BLaER1 (cell line): ENCODE results near the gene TUNAR.
A peak's percentile ranks its signal among the peaks of the same experiment; 100 is the strongest.

Experiments used
- H3K27ac ChIP-seq: shearing (Covaris generic); formaldehyde crosslinking; 2 replicates; pipeline ENCODE4 v1.8.1; 2022
- H3K27me3 ChIP-seq: shearing (Covaris generic); formaldehyde crosslinking; 2 replicates; pipeline ENCODE4 v1.8.1; 2022
- H3K36me3 ChIP-seq: shearing (Covaris generic); formaldehyde crosslinking; 2 replicates; pipeline ENCODE4 v1.8.1; 2022
- H3K4me1 ChIP-seq: shearing (Covaris generic); formaldehyde crosslinking; 2 replicates; pipeline ENCODE4 v1.8.1; 2022
- H3K4me2 ChIP-seq: shearing (Covaris generic); formaldehyde crosslinking; 2 replicates; pipeline ENCODE4 v1.8.1; 2022
- H3K4me3 ChIP-seq: shearing (Covaris generic); formaldehyde crosslinking; 2 replicates; pipeline ENCODE4 v1.8.1; 2022
- H3K9ac ChIP-seq: shearing (Covaris generic); formaldehyde crosslinking; 2 replicates; pipeline ENCODE4 v1.8.1; 2022
- H3K9me3 ChIP-seq: shearing (Covaris generic); formaldehyde crosslinking; 2 replicates; pipeline ENCODE4 v1.8.1; 2022
- H4K20me1 ChIP-seq: shearing (Covaris generic); formaldehyde crosslinking; 2 replicates; pipeline ENCODE4 v1.8.1; 2022
- Cebpa-rat ChIP-seq: shearing (Covaris generic); IDR thresholded peaks from 2 replicates; pipeline ENCODE4 v1.8.1; 2022

Gene TUNAR

DNA sequence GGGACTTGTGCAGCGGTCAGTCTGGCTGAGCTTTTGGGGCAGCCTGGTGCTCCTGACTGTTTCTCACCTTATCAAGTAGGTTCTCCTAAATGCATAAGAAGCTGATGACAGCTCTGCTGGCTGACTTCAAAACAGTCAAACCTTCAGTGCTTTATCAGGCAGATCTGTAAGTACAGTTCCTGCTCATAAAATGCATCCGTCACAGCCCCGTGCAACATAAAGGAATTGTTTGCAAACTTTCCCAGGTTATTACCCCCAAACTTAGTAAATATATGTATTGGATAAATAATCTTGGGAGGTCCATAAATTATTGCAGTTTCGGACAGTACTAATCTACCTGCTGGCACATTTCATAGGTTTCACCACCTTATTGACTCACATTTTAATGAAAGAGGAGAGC, 10.7 kb downstream of the TUNAR start:
- Histone ChIP-seq H3K36me3 (no peaks in the 10 kb centered on the region), H3K27me3 (no peaks in the 10 kb centered on the region), H3K4me1 (peaks cover 96% of the 10 kb centered on the region), H3K9ac (no peak overlapping the region), H3K4me3 (no peak overlapping the region), H3K9me3 (no peaks in the 10 kb centered on the region), H4K20me1 (no peaks in the 10 kb centered on the region), H3K4me2 (no peak overlapping the region), H3K27ac (no peak overlapping the region)
- TF ChIP-seq Cebpa-rat, result no peak

GRCh38 chr14:95889236-95889979, 12.8 kb downstream of the TUNAR start:
- Histone ChIP-seq H3K4me1 (peaks cover 99% of the 10 kb centered on the region), H3K4me2 (peak overlapping the region; percentile 86)

GRCh38 chr14:95891742-95892141, 15.1 kb downstream of the TUNAR start:
- Histone ChIP-seq H3K9ac (no peak overlapping the region), H3K27ac (peak overlapping the region; percentile 90), H3K36me3 (no peaks in the 10 kb centered on the region), H3K4me2 (peak overlapping the region; percentile 86), H4K20me1 (no peaks in the 10 kb centered on the region), H3K27me3 (no peaks in the 10 kb centered on the region), H3K4me1 (peaks cover 99% of the 10 kb centered on the region), H3K9me3 (no peaks in the 10 kb centered on the region), H3K4me3 (no peak overlapping the region)
- no peak for TF ChIP-seq Cebpa-rat

More at GRCh38 chr14:95889236-95889979, 12.8 kb downstream of the TUNAR start:
- H3K27me3 ChIP-seq, result no peaks in the 10 kb centered on the region
- no peak for TF ChIP-seq Cebpa-rat
- peak overlapping the region; percentile 16; the same call in 1 of the 2 replicates for H3K4me3 ChIP-seq
- H3K9ac ChIP-seq, result peak overlapping the region; percentile 70
- H3K36me3 ChIP-seq, result no peaks in the 10 kb centered on the region
- H4K20me1 ChIP-seq, result no peaks in the 10 kb centered on the region
- peak overlapping the region; percentile 90 for H3K27ac ChIP-seq
- H3K9me3 ChIP-seq, result no peaks in the 10 kb centered on the region

GRCh38 chr14:95892142-95892541, 15.5 kb downstream of the TUNAR start:
- H3K27ac ChIP-seq, result peak overlapping the region; percentile 90
- H3K9ac ChIP-seq, result no peak overlapping the region
- H4K20me1 ChIP-seq, result no peaks in the 10 kb centered on the region
- no peak for TF ChIP-seq Cebpa-rat
- no peaks in the 10 kb centered on the region for H3K9me3 ChIP-seq
- H3K27me3 ChIP-seq, result no peaks in the 10 kb centered on the region
- H3K4me3 ChIP-seq, result no peak overlapping the region
- no peaks in the 10 kb centered on the region for H3K36me3 ChIP-seq
- peaks cover 99% of the 10 kb centered on the region for H3K4me1 ChIP-seq
- H3K4me2 ChIP-seq, result peak overlapping the region; percentile 86

DNA sequence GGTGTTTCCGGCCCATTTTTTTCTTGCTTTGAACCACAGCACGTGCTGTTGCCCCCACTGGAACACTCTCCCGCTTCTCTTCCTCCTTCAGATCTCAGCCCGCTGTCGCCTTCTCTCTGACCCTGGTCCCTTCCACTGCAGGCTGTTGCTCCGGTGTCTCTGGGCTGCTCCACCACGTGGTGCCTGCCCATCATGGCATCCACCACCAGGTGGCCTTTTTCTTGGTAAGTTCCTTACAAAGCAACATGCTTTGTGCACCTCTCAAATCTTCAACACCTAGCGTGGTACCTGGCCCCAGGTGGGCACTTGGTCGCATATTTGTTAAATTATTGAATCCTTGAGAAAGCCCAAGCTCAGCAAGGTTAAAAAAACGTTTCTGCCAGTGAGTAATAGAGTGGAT, 19.1 kb downstream of the TUNAR start:
- no peak overlapping the region for H3K9ac ChIP-seq
- no peak overlapping the region for H3K4me3 ChIP-seq
- no peak for TF ChIP-seq Cebpa-rat
- no peaks in the 10 kb centered on the region; the same call in 1 of the 2 replicates for H3K9me3 ChIP-seq
- no peaks in the 10 kb centered on the region for H3K36me3 ChIP-seq
- H3K27me3 ChIP-seq, result no peaks in the 10 kb centered on the region
- H3K27ac ChIP-seq, result no peak overlapping the region
- peak overlapping the region; percentile 64 for H3K4me2 ChIP-seq
- H4K20me1 ChIP-seq, result no peaks in the 10 kb centered on the region
- peaks cover 71% of the 10 kb centered on the region for H3K4me1 ChIP-seq

DNA sequence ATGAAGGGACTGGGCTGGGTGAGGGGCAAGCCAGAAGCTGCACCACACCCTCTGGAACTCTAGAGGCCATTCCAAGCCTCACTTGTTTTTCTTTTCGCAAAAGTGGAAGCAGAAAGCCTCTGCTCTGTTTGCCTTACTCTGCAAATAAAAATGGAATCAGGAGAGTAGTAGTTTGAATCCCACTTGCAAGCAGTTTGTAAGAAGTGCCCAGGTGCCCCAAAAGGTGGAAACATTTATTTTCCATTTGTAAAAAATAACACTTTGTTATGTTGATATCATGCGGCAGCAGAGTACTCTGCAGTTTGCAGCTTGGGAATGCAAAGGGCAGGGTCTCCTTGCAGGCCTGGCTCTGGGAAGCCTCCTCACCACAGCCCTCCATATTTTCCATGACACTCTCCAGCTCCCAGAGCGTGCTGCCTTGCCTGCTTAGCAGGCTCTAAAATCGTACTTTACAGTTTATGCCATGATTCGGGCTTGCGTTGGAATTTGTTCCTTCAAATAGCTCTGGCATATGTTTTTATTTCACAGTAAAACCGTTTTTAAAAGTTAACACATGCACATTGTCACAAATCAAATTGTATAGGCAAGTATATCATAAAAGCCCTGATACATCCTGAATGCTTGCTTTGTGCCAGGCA, 20.0 kb downstream of the TUNAR start:
- Histone ChIP-seq H3K9ac (no peak overlapping the region), H4K20me1 (no peaks in the 10 kb centered on the region), H3K27ac (no peak overlapping the region), H3K4me1 (peaks cover 71% of the 10 kb centered on the region), H3K36me3 (no peaks in the 10 kb centered on the region), H3K9me3 (no peaks in the 10 kb centered on the region; the same call in 1 of the 2 replicates), H3K4me2 (peak overlapping the region; percentile 64), H3K27me3 (no peaks in the 10 kb centered on the region), H3K4me3 (no peak overlapping the region)
- no peak for TF ChIP-seq Cebpa-rat

- Histone ChIP-seq H4K20me1 (no peaks in the 10 kb centered on the region), H3K9ac (no peak overlapping the region), H3K36me3 (no peaks in the 10 kb centered on the region), H3K27me3 (no peaks in the 10 kb centered on the region), H3K4me3 (no peak overlapping the region), H3K4me2 (no peak overlapping the region), H3K9me3 (no peaks in the 10 kb centered on the region; the same call in 1 of the 2 replicates), H3K27ac (no peak overlapping the region), H3K4me1 (peaks cover 71% of the 10 kb centered on the region)
- TF ChIP-seq Cebpa-rat, result no peak
These were observed 20.6 kb downstream of the TUNAR start for GRCh38 chr14:95897280-95897679.

DNA sequence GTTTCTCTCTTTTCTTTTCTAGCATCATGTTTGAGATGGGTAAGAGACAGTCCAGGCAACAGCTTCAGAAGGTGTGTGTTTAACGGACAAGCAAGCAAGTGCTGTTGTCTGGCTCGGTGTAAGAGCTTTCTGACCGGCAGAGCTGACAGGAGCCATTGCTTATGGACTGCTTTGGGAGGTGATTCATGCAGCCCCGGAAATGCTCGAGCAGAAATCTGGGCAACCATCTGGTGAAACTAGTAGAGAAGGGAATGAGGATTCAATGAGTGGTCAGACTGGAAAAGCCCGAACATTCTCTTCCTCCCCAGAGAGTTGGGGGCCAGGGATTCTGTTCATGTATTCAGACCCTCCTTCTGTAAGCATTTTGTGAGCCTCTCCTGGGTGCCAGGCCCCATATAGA, 24.4 kb downstream of the TUNAR start:
- no peaks in the 10 kb centered on the region for H4K20me1 ChIP-seq
- H3K9ac ChIP-seq, result no peak overlapping the region
- no peak for TF ChIP-seq Cebpa-rat
- H3K4me3 ChIP-seq, result no peak overlapping the region
- H3K27me3 ChIP-seq, result no peaks in the 10 kb centered on the region
- H3K36me3 ChIP-seq, result no peaks in the 10 kb centered on the region
- H3K9me3 ChIP-seq, result no peaks in the 10 kb centered on the region; the same call in 1 of the 2 replicates
- peaks cover 61% of the 10 kb centered on the region for H3K4me1 ChIP-seq
- no peak overlapping the region for H3K27ac ChIP-seq
- peak overlapping the region; percentile 86 for H3K4me2 ChIP-seq

- H3K36me3 ChIP-seq, result no peaks in the 10 kb centered on the region
These were observed 25.7 kb downstream of the TUNAR start for GRCh38 chr14:95902273-95902826.

DNA sequence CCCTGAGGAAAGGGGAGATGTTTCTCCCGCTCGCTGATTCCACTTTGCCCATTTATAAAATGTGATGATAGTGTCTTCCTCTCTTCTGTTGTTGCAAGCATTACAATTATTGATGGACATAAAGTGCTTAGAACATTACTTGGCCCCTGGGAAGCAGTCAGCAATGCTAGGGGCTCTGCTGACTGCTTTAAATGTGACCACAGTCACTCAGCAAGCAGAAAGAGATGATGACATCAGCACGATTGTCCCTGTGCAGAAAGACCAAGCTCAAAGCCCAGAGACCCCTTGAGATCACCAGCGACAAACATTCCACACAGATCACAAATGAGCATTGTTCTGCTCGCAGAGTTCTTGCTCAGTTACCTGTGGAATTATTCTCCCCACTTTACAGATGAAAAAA, 26.5 kb downstream of the TUNAR start:
- Histone ChIP-seq H3K27ac (peak overlapping the region; percentile 69), H3K4me3 (peak overlapping the region; percentile 34; the same call in 1 of the 2 replicates), H3K4me2 (peak overlapping the region; percentile 86), H3K9ac (peak overlapping the region; percentile 69; the same call in 1 of the 2 replicates), H3K36me3 (no peaks in the 10 kb centered on the region), H3K9me3 (no peaks in the 10 kb centered on the region; the same call in 1 of the 2 replicates), H3K27me3 (no peaks in the 10 kb centered on the region), H4K20me1 (no peaks in the 10 kb centered on the region), H3K4me1 (peaks cover 59% of the 10 kb centered on the region)
- TF ChIP-seq Cebpa-rat, result no peak

More at GRCh38 chr14:95902273-95902826, 25.7 kb downstream of the TUNAR start:
- H3K9ac ChIP-seq, result peak overlapping the region; percentile 69; the same call in 1 of the 2 replicates
- no peak for TF ChIP-seq Cebpa-rat
- H4K20me1 ChIP-seq, result no peaks in the 10 kb centered on the region
- no peak overlapping the region for H3K4me3 ChIP-seq
- H3K4me2 ChIP-seq, result peak overlapping the region; percentile 86
- H3K4me1 ChIP-seq, result peaks cover 51% of the 10 kb centered on the region
- no peaks in the 10 kb centered on the region for H3K27me3 ChIP-seq
- H3K9me3 ChIP-seq, result no peaks in the 10 kb centered on the region; the same call in 1 of the 2 replicates
- H3K27ac ChIP-seq, result peak overlapping the region; percentile 69
